Ureter (tissue), 1 donor: ENCODE results near the gene CD80. TPM values are rescaled to one million over a fixed set of nuclear protein-coding genes. Genes with fewer than 3 reads are reported as not detected.
A peak's percentile ranks its signal among the peaks of the same experiment; 100 is the strongest.
"Not testable (repeated sequence)": the region's sequence is repeated elsewhere in the genome, so short reads cannot be mapped to it uniquely, and the experiment has no call there.

ENCODE experiments used
- DNase-seq: peaks from one replicate; pipeline ENCODE4 v3.0.0-alpha.2; 2020; ENCODE audit warnings: low spot score
- total RNA-seq: library from RNA; stranded (reverse); gene quantifications from one replicate; pipeline ENCODE4 v1.2.4, GENCODE V29; 2023
- donor health status: DM: yes; HTN: yes; CAD: no.

The CD80 gene, protein sequence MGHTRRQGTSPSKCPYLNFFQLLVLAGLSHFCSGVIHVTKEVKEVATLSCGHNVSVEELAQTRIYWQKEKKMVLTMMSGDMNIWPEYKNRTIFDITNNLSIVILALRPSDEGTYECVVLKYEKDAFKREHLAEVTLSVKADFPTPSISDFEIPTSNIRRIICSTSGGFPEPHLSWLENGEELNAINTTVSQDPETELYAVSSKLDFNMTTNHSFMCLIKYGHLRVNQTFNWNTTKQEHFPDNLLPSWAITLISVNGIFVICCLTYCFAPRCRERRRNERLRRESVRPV
- 0.26 TPM for total RNA-seq

DNA sequence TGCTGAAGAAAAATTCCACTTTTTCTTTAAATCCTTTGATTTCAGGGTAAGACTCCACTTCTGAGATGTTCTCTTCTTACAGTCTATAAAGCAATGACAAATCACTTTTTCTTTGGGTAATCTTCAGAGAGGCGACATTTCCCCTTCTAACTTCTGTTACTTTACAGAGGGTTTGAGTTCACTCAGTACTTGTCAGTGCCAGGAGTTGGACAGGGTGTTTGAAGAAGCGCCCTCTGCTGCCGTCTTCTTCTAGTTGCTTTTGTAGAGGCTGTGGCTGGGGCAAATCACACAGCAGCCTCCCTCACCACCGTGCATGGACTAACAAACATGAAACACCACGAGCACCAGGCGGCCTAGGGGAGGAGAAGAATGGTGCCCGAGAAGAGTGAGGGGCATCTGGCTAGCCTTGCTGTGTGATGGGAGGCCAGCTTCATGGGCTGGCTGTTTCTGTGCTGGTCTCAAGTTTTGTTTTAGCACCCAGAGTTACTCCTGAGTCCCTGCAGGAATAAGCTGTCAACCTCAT lies at the start of gene CD80:
TSS of gene CD80 (minus strand) at position 174 of the 523 bp plus-strand sequence. CDS start 1,886 bp downstream, outside the sequence.
- DNase-seq: peak; percentile 49

- no peak for DNase-seq
Observed at GRCh38 chr3:119608405-119609000, 49.1 kb upstream of the CD80 start.

DNA sequence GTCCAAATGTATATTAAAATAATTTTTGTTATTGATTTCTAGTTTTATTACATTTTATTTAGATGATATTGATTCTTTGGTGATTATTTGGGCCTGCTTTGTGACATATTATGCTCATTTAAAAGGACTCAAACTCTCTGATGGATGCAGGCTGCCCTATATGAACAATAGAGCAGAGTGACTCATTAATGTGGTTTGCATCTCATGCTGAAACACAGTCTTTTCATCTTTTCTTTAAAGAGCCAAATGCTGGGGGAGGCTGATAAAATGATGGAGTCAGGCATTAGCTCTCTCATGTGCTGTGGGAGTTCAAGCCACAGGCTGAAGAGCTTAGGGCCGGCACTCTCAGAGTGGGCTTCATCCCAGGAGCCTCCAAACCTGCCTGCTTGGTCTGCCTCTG lies 45.5 kb upstream of the CD80 start:
- DNase-seq: no peak

DNA sequence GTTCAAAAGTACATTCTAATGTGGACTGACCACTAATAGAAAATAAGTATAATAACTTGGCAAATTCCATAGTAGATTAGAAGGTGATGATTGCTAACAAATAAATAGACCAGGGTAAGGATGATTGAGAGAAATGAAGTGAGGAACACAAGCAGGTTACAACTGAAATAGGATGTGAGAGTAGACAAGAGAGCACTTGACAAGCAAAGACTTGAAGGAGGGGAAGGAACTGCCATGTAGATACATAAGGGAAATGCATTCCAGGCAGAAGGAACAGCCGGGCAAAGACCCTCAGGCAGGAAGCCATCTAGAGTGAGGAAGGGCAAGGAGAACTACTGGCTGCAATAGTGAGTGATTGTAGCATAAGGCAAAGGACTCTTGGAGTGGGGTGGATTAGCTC lies 43.3 kb upstream of the CD80 start:
- DNase-seq: no peak

- DNase-seq: no peak
Observed at GRCh38 chr3:119601154-119601553, 41.7 kb upstream of the CD80 start.

GRCh38 chr3:119600732-119601131 lies 41.3 kb upstream of the CD80 start:
- DNase-seq: no peak

- DNase-seq: no peak
Observed at GRCh38 chr3:119599558-119600174, 40.3 kb upstream of the CD80 start.

GRCh38 chr3:119598410-119599098 lies 39.1 kb upstream of the CD80 start:
- DNase-seq: no peak

- no peak for DNase-seq
Observed at GRCh38 chr3:119597548-119598288, 38.3 kb upstream of the CD80 start, which contains the start of gene PLA1A. Gene PLA1A (plus strand): TSS chr3:119597885. CDS start chr3:119597914, 29 bp downstream.

GRCh38 chr3:119596398-119596797 lies 37.0 kb upstream of the CD80 start:
- DNase-seq: no peak

DNA sequence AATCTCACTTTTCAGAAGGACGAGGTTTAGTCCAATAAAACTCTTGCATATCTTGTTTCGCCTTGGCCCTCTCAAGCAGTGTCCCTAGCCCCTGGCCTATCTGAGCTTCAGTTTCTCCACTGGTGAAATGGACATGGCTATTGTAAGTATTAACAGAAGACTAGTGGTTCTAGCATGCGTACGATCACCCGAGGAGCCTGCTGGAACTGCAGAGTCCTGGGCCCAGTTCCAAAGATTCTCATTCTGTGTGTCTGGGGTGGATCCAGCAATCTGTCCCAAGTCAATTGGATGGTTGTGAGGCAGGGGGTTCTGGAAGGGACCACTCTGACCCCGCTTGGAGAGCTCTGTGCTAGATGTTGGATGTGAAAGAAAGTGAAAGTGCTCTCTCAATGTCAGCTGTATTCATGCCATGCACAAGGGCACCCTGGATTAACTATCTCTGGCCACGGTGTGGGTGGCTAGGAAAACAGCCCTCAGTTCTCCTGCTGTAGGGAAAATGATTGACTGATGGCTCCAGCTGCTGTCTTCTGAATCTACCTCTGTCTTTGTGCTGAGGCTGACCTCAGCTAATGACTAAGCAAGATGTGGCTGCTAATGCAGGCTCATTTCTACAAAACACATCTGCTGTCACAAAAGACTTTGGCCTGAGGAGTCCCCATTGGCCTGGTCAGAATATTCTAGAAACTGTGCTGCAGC lies 36.4 kb upstream of the CD80 start:
- no peak for DNase-seq

DNA sequence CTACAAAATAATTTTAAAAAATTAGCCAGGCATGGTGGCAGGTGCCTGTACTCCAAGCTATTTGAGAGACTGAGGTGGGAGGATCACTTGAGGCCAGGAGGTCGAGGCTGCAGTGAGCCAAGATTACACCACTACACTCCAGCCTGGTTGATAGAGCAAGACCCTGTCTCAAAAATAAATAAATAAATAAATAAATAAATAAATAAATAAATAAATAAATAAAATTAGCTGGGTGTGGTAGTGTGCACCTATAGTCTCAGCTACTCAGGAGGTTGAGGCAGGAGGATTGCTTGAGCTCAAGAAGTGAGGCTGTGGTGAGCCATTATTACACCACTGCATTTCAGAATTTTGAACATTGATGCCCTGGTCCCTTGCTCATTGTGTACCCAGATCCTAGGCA lies 35.5 kb upstream of the CD80 start:
- not testable (repeated sequence) for DNase-seq

- no peak for DNase-seq
Observed at GRCh38 chr3:119594066-119594465, 34.7 kb upstream of the CD80 start.

DNA sequence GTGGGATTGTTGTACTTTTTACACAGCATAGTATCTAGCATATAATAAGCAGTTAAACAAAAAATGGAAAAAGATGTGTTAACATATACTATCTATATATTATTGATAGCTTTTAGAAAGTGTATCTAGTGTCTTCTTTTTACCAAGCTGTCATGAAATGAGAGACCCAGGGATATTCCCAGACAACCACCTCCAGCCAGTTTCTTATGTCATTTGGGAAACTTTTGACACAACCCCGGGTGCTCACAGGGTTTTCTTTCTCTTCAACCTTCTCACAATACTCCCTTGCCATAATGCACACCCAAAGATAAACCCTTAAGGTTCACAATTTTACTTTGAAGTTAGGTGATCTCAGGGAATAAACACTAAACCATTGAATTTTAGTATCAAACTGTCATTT lies 33.4 kb upstream of the CD80 start:
- DNase-seq: no peak

GRCh38 chr3:119590706-119591105 lies 31.3 kb upstream of the CD80 start:
- no peak for DNase-seq

GRCh38 chr3:119589102-119589773 lies 29.8 kb upstream of the CD80 start:
- no peak for DNase-seq

DNA sequence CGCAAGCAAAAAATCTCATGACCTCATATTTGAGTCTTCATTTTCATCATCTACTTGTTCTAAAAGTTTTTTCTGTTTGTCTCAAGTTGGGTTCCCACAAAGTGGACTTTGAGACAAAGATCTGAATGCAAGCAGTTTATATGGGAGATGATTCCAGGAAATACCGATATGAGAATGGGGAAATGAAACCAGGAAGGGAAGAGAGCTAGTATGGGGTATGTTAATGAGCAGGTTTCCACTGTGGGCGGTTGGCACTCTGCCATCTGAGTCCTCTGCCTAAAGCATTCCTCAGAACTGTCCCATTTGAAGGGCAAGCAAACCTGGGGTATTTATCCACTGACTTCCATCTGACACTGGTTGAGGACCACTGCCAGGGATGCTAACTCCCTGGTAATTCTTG lies 28.7 kb upstream of the CD80 start:
- no peak for DNase-seq

DNA sequence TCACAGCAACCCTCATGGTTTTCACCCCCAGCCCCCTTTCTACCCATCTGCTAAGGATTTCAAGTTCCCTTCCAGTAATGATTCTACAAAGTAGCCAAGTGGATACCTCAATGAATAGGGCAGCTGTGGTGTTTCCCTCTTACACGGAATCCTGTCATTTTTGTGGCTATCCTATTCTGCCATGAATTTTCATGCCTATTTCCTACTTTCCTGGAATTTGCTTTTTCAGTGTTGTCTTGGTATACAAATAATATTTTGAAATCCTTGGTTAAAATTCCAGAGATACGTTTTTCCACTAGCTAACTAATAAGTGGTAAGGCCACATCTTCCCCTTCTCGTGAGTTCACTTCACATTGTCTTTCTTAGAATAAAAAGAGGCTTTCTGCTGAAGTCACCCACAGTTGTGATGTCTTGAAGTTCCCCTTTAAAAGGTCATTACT lies 27.3 kb upstream of the CD80 start:
- DNase-seq: no peak

- no peak for DNase-seq
Observed at GRCh38 chr3:119585856-119586570, 26.6 kb upstream of the CD80 start.

- no peak for DNase-seq
Observed at GRCh38 chr3:119585208-119585607, 25.8 kb upstream of the CD80 start.
